WTC11 (cell line): ENCODE data around the gene SKAP1.

Experiments
- CTCF ChIP-seq: fragments of 200-600 bp; IDR thresholded peaks from 2 replicates; pipeline ENCODE4 v1.8.0; 2022; ENCODE audit warnings: antibody characterized with exemption
- SMAD3 ChIP-seq: sonication (generic); formaldehyde crosslinking; IDR thresholded peaks from 2 replicates; pipeline ENCODE4 v1.8.0; 2022; ENCODE audit warnings: missing genetic modification reagents, mild to moderate bottlenecking, borderline replicate concordance
- ZNF425 ChIP-seq: fragments of 250-450 bp; sonication (Bioruptor Pico); conservative IDR thresholded peaks from 2 replicates; pipeline ENCODE4 v1.9.0; 2021; ENCODE audit warnings: mild to moderate bottlenecking
- TF ChIP-seq, protein P1 (sequence below): sonication (generic); formaldehyde crosslinking; IDR thresholded peaks from 2 replicates; pipeline ENCODE4 v1.8.1; 2022; ENCODE audit warnings: low read depth, missing genetic modification reagents, borderline replicate concordance
- TF ChIP-seq, protein P2 (sequence below): sonication (generic); formaldehyde crosslinking; IDR thresholded peaks from 2 replicates; pipeline ENCODE4 v1.8.1; 2022; ENCODE audit warnings: mild to moderate bottlenecking, missing genetic modification reagents, moderate library complexity, borderline replicate concordance
- TF ChIP-seq, protein P3 (sequence below): sonication (generic); formaldehyde crosslinking; IDR thresholded peaks from 2 replicates; pipeline ENCODE4 v1.8.0; 2022; ENCODE audit warnings: mild to moderate bottlenecking, missing genetic modification reagents

DNA sequence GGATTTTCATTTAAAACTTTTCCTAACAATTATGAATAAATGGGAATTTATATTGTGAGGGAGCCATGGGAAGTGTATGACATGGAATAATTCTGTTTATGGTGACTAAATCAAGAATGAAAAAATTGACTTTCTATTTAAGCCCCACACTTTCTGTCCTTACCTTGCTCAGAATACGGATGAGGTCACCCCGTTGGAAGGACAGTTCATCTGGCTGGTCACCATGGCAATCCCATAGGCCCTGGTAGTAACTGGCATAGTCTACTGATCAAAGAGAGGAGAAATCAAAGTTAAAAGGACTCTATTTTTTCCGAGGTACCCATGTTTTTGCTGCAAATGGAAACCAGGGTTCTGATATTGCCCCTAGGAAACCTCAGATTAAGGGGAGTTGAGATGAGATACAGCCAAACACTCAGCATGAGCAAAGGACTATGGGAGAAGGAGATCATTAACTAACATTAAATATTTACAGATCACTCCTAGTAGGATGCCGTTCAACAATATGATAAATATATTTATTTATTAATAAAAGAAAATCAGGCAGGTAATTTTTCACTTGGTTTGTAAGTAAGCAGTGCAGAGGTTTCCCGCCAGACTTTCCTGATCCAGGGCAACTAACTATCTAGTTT, 267.6 kb downstream of the SKAP1 start:
- TF ChIP-seq CTCF (no peak), ZNF425 (no peak), SMAD3 (no peak)
- TF ChIP-seq, protein P1, sequence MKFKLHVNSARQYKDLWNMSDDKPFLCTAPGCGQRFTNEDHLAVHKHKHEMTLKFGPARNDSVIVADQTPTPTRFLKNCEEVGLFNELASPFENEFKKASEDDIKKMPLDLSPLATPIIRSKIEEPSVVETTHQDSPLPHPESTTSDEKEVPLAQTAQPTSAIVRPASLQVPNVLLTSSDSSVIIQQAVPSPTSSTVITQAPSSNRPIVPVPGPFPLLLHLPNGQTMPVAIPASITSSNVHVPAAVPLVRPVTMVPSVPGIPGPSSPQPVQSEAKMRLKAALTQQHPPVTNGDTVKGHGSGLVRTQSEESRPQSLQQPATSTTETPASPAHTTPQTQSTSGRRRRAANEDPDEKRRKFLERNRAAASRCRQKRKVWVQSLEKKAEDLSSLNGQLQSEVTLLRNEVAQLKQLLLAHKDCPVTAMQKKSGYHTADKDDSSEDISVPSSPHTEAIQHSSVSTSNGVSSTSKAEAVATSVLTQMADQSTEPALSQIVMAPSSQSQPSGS (CRISPR knock-in tag) = no peak
- TF ChIP-seq, protein P2, sequence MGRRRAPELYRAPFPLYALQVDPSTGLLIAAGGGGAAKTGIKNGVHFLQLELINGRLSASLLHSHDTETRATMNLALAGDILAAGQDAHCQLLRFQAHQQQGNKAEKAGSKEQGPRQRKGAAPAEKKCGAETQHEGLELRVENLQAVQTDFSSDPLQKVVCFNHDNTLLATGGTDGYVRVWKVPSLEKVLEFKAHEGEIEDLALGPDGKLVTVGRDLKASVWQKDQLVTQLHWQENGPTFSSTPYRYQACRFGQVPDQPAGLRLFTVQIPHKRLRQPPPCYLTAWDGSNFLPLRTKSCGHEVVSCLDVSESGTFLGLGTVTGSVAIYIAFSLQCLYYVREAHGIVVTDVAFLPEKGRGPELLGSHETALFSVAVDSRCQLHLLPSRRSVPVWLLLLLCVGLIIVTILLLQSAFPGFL (CRISPR knock-in tag) = no peak
- TF ChIP-seq, protein P3, sequence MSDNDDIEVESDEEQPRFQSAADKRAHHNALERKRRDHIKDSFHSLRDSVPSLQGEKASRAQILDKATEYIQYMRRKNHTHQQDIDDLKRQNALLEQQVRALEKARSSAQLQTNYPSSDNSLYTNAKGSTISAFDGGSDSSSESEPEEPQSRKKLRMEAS (CRISPR knock-in tag) = no peak
